HCT116 (cell line): Measurements from ENCODE around the gene HS6ST3. TPM values are rescaled to one million over a fixed set of nuclear protein-coding genes. Genes with fewer than 3 reads are reported as not detected.

ENCODE experiments used
- ATAC-seq: fragments of 200-7000 bp; cut with Tn5 transposase; 2 replicates; pipeline ENCODE4 v1.9.1; 2020; ENCODE audit warnings: mild to moderate bottlenecking, moderate library complexity
- BruUV-seq: library from RNA; stranded (reverse); fragments of 400-500 nt; replicated peaks from 2 replicates; lab custom pipeline; 2021; lab: Mats Ljungman, UMichigan
- CTCF ChIA-PET: fragments of 300-600 bp; sonication (Branson Sonifier 250); formaldehyde crosslinking; loops from one replicate; lab custom pipeline; 2021; ENCODE audit warnings: antibody characterized with exemption; lab: Charles Lee
- POLR2A ChIA-PET: fragments of 300-600, 350-600 bp; sonication (Branson Sonifier 250); formaldehyde crosslinking; loops from one replicate; lab custom pipeline; 2021; ENCODE audit warnings: antibody characterized with exemption; lab: Charles Lee
- RAD21 ChIA-PET, 2 experiments: fragments of 300-600 bp; sonication (Branson Sonifier 250); formaldehyde crosslinking; loops; one replicate each; lab custom pipeline; 2023; ENCODE audit warnings: low total read pairs in 2 of 2; ENCODE audit not compliant: uncharacterized antibody in 2 of 2, unreplicated experiment in 2 of 2, low non-redundant PET in 1 of 2; lab: Charles Lee
- DNase-seq: peaks from one replicate; pipeline ENCODE4 v3.0.0-alpha.2; 2010; ENCODE audit warnings: low read depth, low spot score
- H2AFZ ChIP-seq: fragments of 200-600 bp; shearing (Covaris generic), sonication (generic); 2 replicates; pipeline ENCODE4 v1.6.1; 2017; ENCODE audit warnings: low read depth, mixed run types, mixed read lengths, antibody characterized with exemption, low read length; ENCODE audit not compliant: poor library complexity, severe bottlenecking
- H3K27ac ChIP-seq: 2 replicates; pipeline ENCODE4 v1.5.1; 2012; ENCODE audit warnings: low read depth, low read length
- H3K27me3 ChIP-seq: fragments of 200-600 bp; sonication (generic); 2 replicates; pipeline ENCODE4 v1.6.1; 2016; ENCODE audit warnings: mixed run types, low read length, mixed read lengths; ENCODE audit not compliant: insufficient read depth
- H3K36me3 ChIP-seq, 2 experiments: fragments of 200-500 bp in 1 of 2; fragments of 200-600 bp in 1 of 2; sonication (Bioruptor generic) in 1 of 2; sonication (generic) in 1 of 2; 2 replicates each; pipeline versions ENCODE4 v1.5.1 to v1.6.1; 2014 to 2016; ENCODE audit warnings: low read length in 2 of 2, inconsistent platforms in 1 of 2, mixed read lengths in 1 of 2, mixed run types in 1 of 2; ENCODE audit not compliant: insufficient read depth in 2 of 2, control insufficient read depth in 1 of 2
- H3K4me1 ChIP-seq, 2 experiments: fragments of 200-600 bp in 1 of 2; sonication (generic) in 1 of 2; 2 replicates each; pipeline versions ENCODE4 v1.5.1 to v1.6.1; 2012 to 2017; ENCODE audit warnings: low read length in 2 of 2, inconsistent platforms in 1 of 2, mild to moderate bottlenecking in 1 of 2, mixed read lengths in 1 of 2, mixed run types in 1 of 2, moderate library complexity in 1 of 2; ENCODE audit not compliant: insufficient read depth in 2 of 2, control insufficient read depth in 1 of 2
- H3K4me2 ChIP-seq: fragments of 200-600 bp; sonication (generic); 2 replicates; pipeline ENCODE4 v1.6.1; 2017; ENCODE audit warnings: mixed run types, low read length, mixed read lengths
- H3K4me3 ChIP-seq, 2 experiments: fragments of 200-600 bp in 1 of 2; sonication (generic) in 1 of 2; replicated peaks in 1 of 2; 2 replicates each; pipeline ENCODE4 v1.5.1; 2011 to 2016; ENCODE audit warnings: low read length in 2 of 2, control low read depth in 1 of 2, low read depth in 1 of 2, mild to moderate bottlenecking in 1 of 2, mixed read lengths in 1 of 2, mixed run types in 1 of 2
- H3K79me2 ChIP-seq: fragments of 200-600 bp; sonication (generic); 2 replicates; pipeline ENCODE4 v1.6.1; 2017; ENCODE audit warnings: mild to moderate bottlenecking, mixed run types, low read length, moderate library complexity, mixed read lengths; ENCODE audit not compliant: insufficient read depth
- H3K9ac ChIP-seq: fragments of 200-600 bp; sonication (generic); 2 replicates; pipeline ENCODE4 v1.6.1; 2016; ENCODE audit warnings: low read length, mixed read lengths
- H3K9me2 ChIP-seq: fragments of 200-600 bp; sonication (generic), shearing (Covaris generic); 2 replicates; pipeline ENCODE4 v1.6.1; 2017; ENCODE audit warnings: mixed run types, mild to moderate bottlenecking, moderate library complexity; ENCODE audit not compliant: insufficient read depth
- H3K9me3 ChIP-seq, 2 experiments: fragments of 200-500 bp in 1 of 2; fragments of 200-600 bp in 1 of 2; sonication (Bioruptor generic) in 1 of 2; sonication (generic) in 1 of 2; 2 replicates each; pipeline ENCODE4 v1.6.1; 2014 to 2017; ENCODE audit warnings: low read length in 2 of 2, mixed read lengths in 2 of 2, inconsistent platforms in 1 of 2, low read depth in 1 of 2, mild to moderate bottlenecking in 1 of 2, mixed run types in 1 of 2, moderate library complexity in 1 of 2; ENCODE audit not compliant: control insufficient read depth in 1 of 2, insufficient read depth in 1 of 2
- H4K20me1 ChIP-seq: fragments of 200-600 bp; sonication (generic), shearing (Covaris generic); 2 replicates; pipeline ENCODE4 v1.6.1; 2017; ENCODE audit warnings: mixed run types, mild to moderate bottlenecking, moderate library complexity; ENCODE audit not compliant: insufficient read depth
- ATF3 ChIP-seq: IDR thresholded peaks from 2 replicates; pipeline ENCODE4 v1.6.1; 2012
- CTCF ChIP-seq, 3 experiments: fragments of 200-600 bp in 1 of 3; sonication (generic) in 1 of 3; IDR thresholded peaks in 2 of 3; conservative IDR thresholded peaks in 1 of 3; 2 replicates each; pipeline ENCODE4 v1.5.1; 2012 to 2017; ENCODE audit warnings: low read depth in 2 of 3, low read length in 2 of 3, antibody characterized with exemption in 1 of 3, borderline replicate concordance in 1 of 3, control low read depth in 1 of 3, mild to moderate bottlenecking in 1 of 3, mixed read lengths in 1 of 3, mixed run types in 1 of 3, moderate library complexity in 1 of 3; ENCODE audit not compliant: insufficient read depth in 1 of 3
- EGR1 ChIP-seq: IDR thresholded peaks from 2 replicates; pipeline ENCODE4 v1.6.1; 2012; ENCODE audit warnings: low read depth
- EZH2 ChIP-seq: fragments of 200-600 bp; sonication (generic); IDR thresholded peaks from 2 replicates; pipeline ENCODE4 v1.6.1; 2017; ENCODE audit warnings: antibody characterized with exemption, mixed run types
- EZH2phosphoT487 ChIP-seq: fragments of 200-600 bp; IDR thresholded peaks from 2 replicates; pipeline ENCODE4 v1.6.1; 2018; ENCODE audit warnings: antibody characterized with exemption, borderline replicate concordance
- MAX ChIP-seq: IDR thresholded peaks from 2 replicates; pipeline ENCODE4 v1.6.1; 2012
- POLR2A ChIP-seq: IDR thresholded peaks from 2 replicates; pipeline ENCODE4 v1.7.0; 2011; ENCODE audit warnings: borderline replicate concordance; ENCODE audit not compliant: insufficient read depth, insufficient read length; ENCODE audit errors: extremely low read depth
- POLR2AphosphoS5 ChIP-seq: IDR thresholded peaks from 2 replicates; pipeline ENCODE4 v1.6.1; 2011; ENCODE audit warnings: mild to moderate bottlenecking, low read depth, low read length, moderate library complexity
- RAD21 ChIP-seq: IDR thresholded peaks from 2 replicates; pipeline ENCODE4 v1.6.1; 2012; ENCODE audit warnings: low read depth, mild to moderate bottlenecking
- REST ChIP-seq: IDR thresholded peaks from 2 replicates; pipeline ENCODE4 v1.6.1; 2012; ENCODE audit warnings: low read depth
- SP1 ChIP-seq: IDR thresholded peaks from 2 replicates; pipeline ENCODE4 v1.6.1; 2012; ENCODE audit warnings: low read depth
- SRF ChIP-seq: IDR thresholded peaks from 2 replicates; pipeline ENCODE4 v1.6.1; 2012; ENCODE audit warnings: low read depth
- TCF7L2 ChIP-seq: IDR thresholded peaks from 2 replicates; pipeline ENCODE4 v1.7.0; 2011; ENCODE audit warnings: borderline replicate concordance, inconsistent platforms; ENCODE audit not compliant: insufficient read depth, insufficient read length; ENCODE audit errors: extremely low read depth
- YY1 ChIP-seq: IDR thresholded peaks from 2 replicates; pipeline ENCODE4 v1.6.1; 2011; ENCODE audit warnings: low read length, low read depth, moderate library complexity, mild to moderate bottlenecking; ENCODE audit not compliant: insufficient replicate concordance; ENCODE audit errors: extremely low read depth
- ZBTB33 ChIP-seq: IDR thresholded peaks from 2 replicates; pipeline ENCODE4 v1.6.1; 2011; ENCODE audit warnings: mild to moderate bottlenecking, low read length, moderate library complexity; ENCODE audit not compliant: insufficient replicate concordance; ENCODE audit errors: extremely low read depth
- ZFX ChIP-seq: fragments of 450-650 bp; IDR thresholded peaks from 2 replicates; pipeline ENCODE4 v1.6.1; 2017
- intact Hi-C: fragments of 100-400 bp; cut with micrococcal nuclease; formaldehyde crosslinking; loops from 2 replicates; pipeline ENCODE4 v1.10.0; 2022
- total RNA-seq: library from RNA; stranded (reverse); gene quantifications from one replicate; pipeline ENCODE4 v1.2.1, GENCODE V29; 2021; ENCODE audit not compliant: unreplicated experiment

The HS6ST3 gene
- total RNA-seq, 1 experiment from 2014 or later = 0.10 TPM

GRCh38 chr13:96490496-96490989, 400.6 kb downstream of the HS6ST3 start:
- ChIA-PET RAD21 (no interaction called here), POLR2A (no interaction called here), CTCF (no interaction called here)
- BruUV-seq = no TSS peak
- no peak for TF ChIP-seq ATF3
- TF ChIP-seq POLR2A = no peak
- TF ChIP-seq CTCF (IDR thresholded peaks at IDR 0.05 in 2 of 3, conservative IDR thresholded peaks at IDR 0.05 in 1 of 3; ENCODE audit: borderline replicate concordance in 1 of 3, insufficient read depth in 1 of 3, low read depth in 2 of 3, low read length in 2 of 3) = no peak
- no peak for TF ChIP-seq ZFX
- no peak for TF ChIP-seq POLR2AphosphoS5
- no peak for TF ChIP-seq EZH2
- no peak for TF ChIP-seq SP1
- TF ChIP-seq EGR1 = no peak
- TF ChIP-seq ZBTB33 = no peak
- no peak for TF ChIP-seq MAX
- TF ChIP-seq EZH2phosphoT487 = no peak
- TF ChIP-seq RAD21 = no peak
- TF ChIP-seq TCF7L2 = no peak
- no peak for TF ChIP-seq REST
- no peak for TF ChIP-seq SRF
- TF ChIP-seq YY1 = no peak
- Histone ChIP-seq H3K79me2 (no peaks in the 10 kb centered on the region), H4K20me1 (no peaks in the 10 kb centered on the region), H3K36me3 (no peaks in the 10 kb centered on the region), H2AFZ (no peak overlapping the region), H3K4me3 (no peak overlapping the region), H3K27me3 (peaks cover 11% of the 10 kb centered on the region; the same call in 1 of the 2 replicates), H3K9me2 (no peaks in the 10 kb centered on the region), H3K9me3 (no peaks in the 10 kb centered on the region), H3K9ac (no peak overlapping the region), H3K27ac (no peak overlapping the region), H3K4me2 (no peak overlapping the region), H3K4me1 (no peaks in the 10 kb centered on the region)
- DNase-seq (no peak), ATAC-seq (no peak)
- intact Hi-C loops = no loop called here
